Prostate gland (tissue), 2 donors: Measurements from ENCODE around the gene PLEK.

Source experiments
- CTCF ChIP-seq, 4 experiments: fragments of 200-600 bp in 2 of 4; fragments of 450-650 bp in 2 of 4; sonication (generic) in 2 of 4; IDR thresholded peaks; 1 replicate in 3 of 4; 2 replicates in 1 of 4; pipeline ENCODE4 v1.5.1; 2016 to 2019; ENCODE audit warnings: antibody characterized with exemption in 4 of 4, mild to moderate bottlenecking in 2 of 4, moderate library complexity in 2 of 4
- POLR2AphosphoS5 ChIP-seq: sonication (generic); formaldehyde crosslinking; IDR thresholded peaks from one replicate; pipeline ENCODE4 v1.6.1; 2017; ENCODE audit warnings: antibody characterized with exemption

GRCh38 chr2:68341062-68341329, 24.1 kb upstream of the PLEK start:
- TF ChIP-seq CTCF (IDR thresholded peaks at IDR 0.05) (no peak), POLR2AphosphoS5 (no peak)
